HEK293T (cell line): ENCODE data around the gene RRP1B.
"Not testable (repeated sequence)": the region's sequence is repeated elsewhere in the genome, so short reads cannot be mapped to it uniquely, and the experiment has no call there.

Experiments
- ELF4 ChIP-seq: fragments of 450-650 bp; IDR thresholded peaks from 2 replicates; pipeline ENCODE4 v1.6.1; 2017; ENCODE audit warnings: antibody characterized with exemption
- FOXK2 ChIP-seq: fragments of 450-650 bp; IDR thresholded peaks from 2 replicates; pipeline ENCODE4 v1.6.1; 2016; ENCODE audit warnings: mild to moderate bottlenecking
- NFRKB ChIP-seq: fragments of 450-650 bp; IDR thresholded peaks from 2 replicates; pipeline ENCODE4 v1.6.1; 2016; ENCODE audit warnings: mild to moderate bottlenecking, moderate library complexity
- SUZ12 ChIP-seq: fragments of 450-650 bp; IDR thresholded peaks from 2 replicates; pipeline ENCODE4 v1.6.1; 2016; ENCODE audit warnings: mild to moderate bottlenecking

GRCh38 chr21:43699492-43699777 is 40.1 kb downstream of the RRP1B start:
- not testable (repeated sequence) for TF ChIP-seq FOXK2, ELF4, SUZ12, NFRKB
